CD8-positive, alpha-beta memory T cell (primary cell): ENCODE results near the gene MSMP. TPM values are rescaled to one million over a fixed set of nuclear protein-coding genes. Genes with fewer than 3 reads are reported as not detected.

ENCODE experiments used
- CTCF ChIA-PET: fragments of 350-600 bp; sonication (Branson Sonifier 250); formaldehyde crosslinking; loops from one replicate; lab custom pipeline; 2021; ENCODE audit warnings: antibody characterized with exemption; lab: Charles Lee
- POLR2A ChIA-PET: fragments of 350-600 bp; sonication (Branson Sonifier 250); formaldehyde crosslinking; loops from one replicate; lab custom pipeline; 2021; ENCODE audit warnings: antibody characterized with exemption; lab: Charles Lee
- DNase-seq, 5 donors: peaks; one replicate each; pipeline versions ENCODE4 v3.0.0 to v3.0.0-alpha.2; 2020 to 2022; ENCODE audit warnings: mixed read lengths in 1 of 5
- H3K27ac ChIP-seq: one replicate; pipeline ENCODE4 v1.7.0; 2013; ENCODE audit warnings: low read depth, mild to moderate bottlenecking, low read length, moderate library complexity
- H3K27me3 ChIP-seq: 2 replicates; pipeline ENCODE4 v1.7.0; 2013; ENCODE audit warnings: low read length, mild to moderate bottlenecking; ENCODE audit not compliant: insufficient read depth, poor library complexity, severe bottlenecking
- H3K36me3 ChIP-seq: 2 replicates; pipeline ENCODE4 v1.7.0; 2013; ENCODE audit warnings: mild to moderate bottlenecking, low read length, moderate library complexity; ENCODE audit not compliant: insufficient read depth
- H3K4me1 ChIP-seq: 2 replicates; pipeline ENCODE4 v1.7.0; 2013; ENCODE audit warnings: mild to moderate bottlenecking, low read length, moderate library complexity; ENCODE audit not compliant: insufficient read depth
- H3K4me3 ChIP-seq: 2 replicates; pipeline ENCODE4 v1.7.0; 2013; ENCODE audit warnings: mild to moderate bottlenecking, low read length
- H3K9me3 ChIP-seq: 2 replicates; pipeline ENCODE4 v1.7.0; 2013; ENCODE audit warnings: mild to moderate bottlenecking, low read length
- H3K27ac Mint-ChIP-seq, 8 donors: one replicate each; pipeline ENCODE4 v1.8.0; 2020 to 2021; ENCODE audit warnings: mixed read lengths in 8 of 8, mild to moderate bottlenecking in 6 of 8, inconsistent platforms in 3 of 8, moderate library complexity in 3 of 8
- H3K27me3 Mint-ChIP-seq, 2 donors: one replicate each; pipeline ENCODE4 v1.8.0; 2020 to 2021; ENCODE audit warnings: mixed read lengths in 2 of 2, mild to moderate bottlenecking in 1 of 2, moderate library complexity in 1 of 2
- H3K36me3 Mint-ChIP-seq, 3 donors: one replicate each; pipeline ENCODE4 v1.8.0; 2020 to 2021; ENCODE audit warnings: mixed read lengths in 3 of 3, inconsistent platforms in 1 of 3, mild to moderate bottlenecking in 1 of 3
- H3K4me1 Mint-ChIP-seq, 3 donors: one replicate each; pipeline ENCODE4 v1.8.0; 2020 to 2021; ENCODE audit warnings: mixed read lengths in 3 of 3, inconsistent platforms in 1 of 3, mild to moderate bottlenecking in 1 of 3
- H3K4me3 Mint-ChIP-seq, 7 donors: one replicate each; pipeline ENCODE4 v1.8.0; 2020 to 2021; ENCODE audit warnings: mixed read lengths in 7 of 7, mild to moderate bottlenecking in 6 of 7, moderate library complexity in 4 of 7, inconsistent platforms in 2 of 7
- H3K9me3 Mint-ChIP-seq, 5 donors: one replicate each; pipeline ENCODE4 v1.8.0; 2020 to 2022; ENCODE audit warnings: mixed read lengths in 5 of 5, mild to moderate bottlenecking in 3 of 5, moderate library complexity in 2 of 5, inconsistent platforms in 1 of 5
- polyA plus RNA-seq: library from polyadenylated mRNA; unstranded; fragments of 300-500 nt; fragmentation: Illumina TruSeq; gene quantifications from one replicate; pipeline ENCODE4 v1.2.3, GENCODE V29; 2021
- total RNA-seq, 2 experiments: library from RNA; stranded (reverse); gene quantifications; one replicate each; pipeline ENCODE4 v1.2.3, GENCODE V29; 2021

MSMP gene
- total and polyA plus RNA-seq, 3 experiments from 2014 or later = 0.51 to 0.63 TPM; not detected in 1

DNA sequence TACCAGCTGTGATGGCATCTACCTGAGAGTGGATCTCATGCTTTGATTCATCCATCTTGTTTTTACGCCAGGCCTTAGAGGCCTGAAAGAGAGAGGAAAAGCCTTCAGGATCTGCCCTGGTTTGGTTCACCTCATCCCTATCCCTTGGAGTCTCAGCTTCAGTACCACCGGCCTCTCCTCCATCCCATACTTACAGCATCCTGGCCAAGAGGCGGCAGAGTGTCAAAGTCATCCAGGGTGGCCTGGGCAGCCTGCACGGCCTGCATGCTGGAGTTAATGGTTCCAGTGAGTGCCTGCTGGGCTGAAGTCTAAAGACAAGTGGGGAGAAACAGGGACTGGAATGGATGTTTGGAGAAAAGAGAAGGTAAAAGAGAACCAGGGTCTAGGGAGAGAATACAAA, 34.5 kb downstream of the MSMP start:
- POLR2A ChIA-PET = no interaction called here
- Histone ChIP-seq H3K9me3 (no peaks in the 10 kb centered on the region), H3K4me3 (no peak overlapping the region), H3K27ac (no peak overlapping the region), H3K4me1 (no peaks in the 10 kb centered on the region), H3K27me3 (no peaks in the 10 kb centered on the region), H3K36me3 (peaks cover 98% of the 10 kb centered on the region)
- H3K36me3 Mint-ChIP-seq = peaks cover 13 to 98% (median 30%) of the 10 kb centered on the region in 3 donors
- DNase-seq = no peak
- peak overlapping the region in 3 of 8 donors; percentile 45 to 76 (median 69) for H3K27ac Mint-ChIP-seq
- peaks cover 2 to 12% (median 3%) of the 10 kb centered on the region in 3 donors for H3K4me1 Mint-ChIP-seq
- no peaks in the 10 kb centered on the region for H3K27me3 Mint-ChIP-seq
- H3K4me3 Mint-ChIP-seq = no peak overlapping the region
- H3K9me3 Mint-ChIP-seq = no peaks in the 10 kb centered on the region
- CTCF ChIA-PET = interaction anchor here (1.5 kb wide), 1 partner anchor 8 kb away, joined by 3 read pairs; no protein-coding TSS in a partner anchor

DNA sequence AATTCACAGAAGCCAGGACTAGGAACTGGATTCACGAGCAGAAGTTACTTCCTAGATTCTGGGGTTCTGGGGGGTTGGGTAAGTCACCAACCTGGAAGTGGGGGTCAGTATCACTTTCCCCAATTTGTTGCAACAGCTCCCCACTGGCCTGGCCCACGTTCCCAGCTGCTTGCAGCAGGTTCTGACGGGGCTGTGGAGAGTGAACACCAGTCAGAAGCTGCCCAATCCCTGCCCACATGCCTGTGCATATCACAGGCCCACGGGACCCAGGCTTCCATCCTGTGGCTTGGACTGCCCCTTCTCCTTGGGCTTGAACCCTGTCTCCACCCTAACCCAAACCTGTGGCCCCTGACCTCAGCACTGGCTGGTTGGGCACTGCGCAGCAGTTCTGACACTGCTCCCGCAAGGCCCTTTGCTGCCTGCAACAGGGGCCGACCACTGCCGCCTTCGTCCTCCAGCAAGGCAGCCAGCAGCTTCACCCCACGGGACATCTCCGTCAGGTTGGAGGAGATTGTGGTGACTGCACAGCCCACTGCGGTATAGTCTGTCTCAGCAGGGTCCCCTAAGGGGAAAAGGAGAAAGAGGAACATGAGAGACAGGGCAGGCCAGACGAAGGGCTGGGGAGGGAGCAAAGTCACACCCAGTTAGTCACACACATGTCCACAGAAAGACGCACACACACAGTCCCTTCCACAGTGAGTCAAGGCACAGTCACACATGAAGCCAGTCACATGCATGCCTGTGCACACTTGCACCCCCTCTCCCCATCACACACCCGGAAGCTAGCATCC, 35.2 kb downstream of the MSMP start:
- DNase-seq = no peak
- Histone ChIP-seq H3K9me3 (no peaks in the 10 kb centered on the region), H3K27ac (no peak overlapping the region), H3K4me3 (no peak overlapping the region), H3K27me3 (no peaks in the 10 kb centered on the region), H3K4me1 (no peaks in the 10 kb centered on the region), H3K36me3 (peaks cover 98% of the 10 kb centered on the region)
- ChIA-PET POLR2A (no interaction called here), CTCF (interaction anchor here (1.5 to 2.5 kb wide), 2 partner anchors 9 to 22 kb away, joined by 3 to 15 read pairs; no protein-coding TSS in a partner anchor)
- Mint-ChIP-seq H3K27me3 (no peaks in the 10 kb centered on the region), H3K4me3 (no peak overlapping the region), H3K27ac (peak overlapping the region in 1 of 8 donors; percentile 21), H3K4me1 (peaks cover 0 to 10% (median 2%) of the 10 kb centered on the region in 3 donors), H3K36me3 (peaks cover 13 to 98% (median 28%) of the 10 kb centered on the region in 3 donors), H3K9me3 (no peaks in the 10 kb centered on the region)

DNA sequence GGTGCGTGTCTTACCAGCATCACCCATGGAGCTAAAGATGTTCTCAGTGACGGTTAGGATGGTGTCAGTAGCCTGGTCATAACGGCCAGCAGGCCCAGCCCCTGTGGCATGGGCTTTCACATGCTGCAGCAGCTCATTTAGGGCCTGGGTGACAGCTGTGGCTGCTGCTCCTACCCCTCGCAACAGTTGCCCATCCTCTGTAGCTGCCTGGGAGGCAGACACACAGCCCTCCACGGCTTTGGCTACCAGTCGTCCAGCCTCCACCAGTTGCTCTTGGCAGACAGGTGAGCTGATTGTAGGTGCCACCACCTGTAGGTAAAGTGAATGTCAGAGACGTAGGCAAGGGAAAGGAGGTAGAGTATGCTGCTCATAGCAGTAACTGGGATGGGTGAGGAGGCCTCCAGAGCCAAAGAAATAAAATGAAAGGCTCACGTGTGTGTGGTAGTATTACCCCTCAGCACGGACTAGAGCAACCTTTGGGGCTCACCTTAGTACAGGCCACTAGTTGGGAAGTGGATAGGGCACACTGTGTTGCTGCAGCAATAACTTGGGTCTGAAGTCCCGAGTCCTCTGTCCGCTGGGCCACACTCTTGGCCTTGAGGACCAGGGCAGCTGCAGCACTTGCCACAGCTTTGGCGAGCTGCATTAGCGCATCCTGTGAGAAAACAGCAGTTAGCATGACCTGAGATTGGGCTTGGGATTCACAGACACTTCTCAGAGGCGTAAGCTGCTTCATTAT, 36.8 kb downstream of the MSMP start:
- H3K27ac Mint-ChIP-seq = peak overlapping the region in 1 of 8 donors; percentile 26
- Histone ChIP-seq H3K4me3 (no peak overlapping the region), H3K27ac (no peak overlapping the region), H3K36me3 (peaks cover 94% of the 10 kb centered on the region), H3K27me3 (no peaks in the 10 kb centered on the region), H3K4me1 (no peaks in the 10 kb centered on the region), H3K9me3 (no peaks in the 10 kb centered on the region)
- no peaks in the 10 kb centered on the region for H3K9me3 Mint-ChIP-seq
- H3K36me3 Mint-ChIP-seq = peaks cover 13 to 97% (median 30%) of the 10 kb centered on the region in 3 donors
- ChIA-PET POLR2A (no interaction called here), CTCF (interaction anchor here (0.6 to 2.5 kb wide), 4 partner anchors 9 to 53 kb away, joined by 3 to 15 read pairs (median 3); partner anchors contain the start of genes CREB3 and TLN1)
- H3K4me3 Mint-ChIP-seq = no peak overlapping the region
- peaks cover 0 to 9% (median 2%) of the 10 kb centered on the region in 3 donors for H3K4me1 Mint-ChIP-seq
- DNase-seq = no peak
- no peaks in the 10 kb centered on the region for H3K27me3 Mint-ChIP-seq

DNA sequence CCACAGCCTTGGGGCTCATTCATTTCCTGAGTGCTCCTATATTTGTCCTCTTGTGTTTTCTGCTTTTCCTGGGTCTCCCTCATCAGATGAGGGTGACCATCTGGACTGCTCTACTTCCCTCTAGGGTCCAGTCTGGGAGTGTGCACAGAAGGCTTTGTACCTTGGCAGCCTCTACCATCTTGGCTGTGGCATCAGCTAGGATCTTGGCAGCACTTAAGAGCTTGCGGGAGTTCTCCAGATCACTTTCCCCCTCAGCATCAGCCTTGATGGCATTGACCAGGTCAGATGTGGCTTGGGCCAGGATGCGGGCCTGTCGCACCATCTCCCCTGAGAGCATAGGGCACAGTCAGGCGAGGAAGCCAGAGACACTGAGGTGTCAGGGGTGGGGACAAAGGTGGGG, 37.8 kb downstream of the MSMP start:
- Mint-ChIP-seq H3K27me3 (no peaks in the 10 kb centered on the region), H3K9me3 (no peaks in the 10 kb centered on the region), H3K4me3 (no peak overlapping the region), H3K27ac (peak overlapping the region in 7 of 8 donors; percentile 29 to 92 (median 72)), H3K36me3 (peaks cover 7 to 97% (median 20%) of the 10 kb centered on the region in 3 donors), H3K4me1 (no peaks in the 10 kb centered on the region)
- Histone ChIP-seq H3K27me3 (no peaks in the 10 kb centered on the region), H3K4me3 (no peak overlapping the region), H3K27ac (no peak overlapping the region), H3K36me3 (peaks cover 94% of the 10 kb centered on the region), H3K9me3 (no peaks in the 10 kb centered on the region), H3K4me1 (no peaks in the 10 kb centered on the region)
- no peak for DNase-seq
- ChIA-PET CTCF (interaction anchor here (0.7 to 2.5 kb wide), 5 partner anchors 10 to 55 kb away, joined by 3 to 15 read pairs (median 3); no protein-coding TSS in a partner anchor), POLR2A (interaction anchor here (0.5 kb wide), 1 partner anchor 179 kb away, joined by 6 read pairs; no protein-coding TSS in a partner anchor)

DNA sequence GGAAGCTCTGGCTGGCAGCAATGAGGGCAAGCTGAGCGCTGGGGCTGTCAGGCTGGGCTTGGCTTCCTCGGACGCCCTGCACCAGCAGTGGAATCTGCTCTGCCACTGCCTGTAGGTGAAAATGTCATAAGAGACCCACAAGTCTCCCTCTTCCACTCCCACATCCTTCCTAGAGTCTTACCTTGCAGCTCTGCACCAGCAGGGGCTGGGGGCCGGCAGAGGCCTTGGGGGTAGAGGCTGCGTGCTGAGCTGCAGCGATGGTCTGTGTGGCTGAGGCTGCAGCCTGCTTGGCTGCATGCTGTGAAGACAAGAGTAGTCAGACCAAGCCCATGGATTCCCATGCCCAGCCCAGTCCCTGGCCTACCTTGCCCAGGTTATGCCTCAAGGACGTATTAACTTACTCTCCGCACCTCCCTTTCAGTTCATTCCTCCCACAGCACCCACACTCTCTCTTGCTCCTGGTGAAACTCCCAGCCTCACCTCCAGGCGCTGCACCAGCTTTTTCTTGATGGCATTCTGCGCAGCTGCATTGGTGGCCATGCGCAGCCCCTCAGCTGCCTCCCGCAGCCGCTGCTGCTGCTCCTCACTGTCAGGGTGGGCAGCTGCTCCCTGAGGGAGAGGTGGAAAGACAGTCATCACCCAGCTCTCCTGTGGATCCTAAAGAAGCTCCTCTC, 39.4 kb downstream of the MSMP start:
- Mint-ChIP-seq H3K36me3 (peaks cover 14 to 94% (median 21%) of the 10 kb centered on the region in 3 donors), H3K9me3 (no peaks in the 10 kb centered on the region), H3K4me3 (no peak overlapping the region), H3K27me3 (no peaks in the 10 kb centered on the region), H3K4me1 (no peaks in the 10 kb centered on the region), H3K27ac (peak overlapping the region in 4 of 8 donors; percentile 7 to 75 (median 62))
- POLR2A ChIA-PET = no interaction called here
- Histone ChIP-seq H3K27me3 (no peaks in the 10 kb centered on the region), H3K4me3 (no peak overlapping the region), H3K4me1 (no peaks in the 10 kb centered on the region), H3K27ac (no peak overlapping the region), H3K9me3 (no peaks in the 10 kb centered on the region), H3K36me3 (peaks cover 90% of the 10 kb centered on the region)
- no peak for DNase-seq
- CTCF ChIA-PET = interaction anchor here (0.8 to 5.5 kb wide), 3 partner anchors 13 to 46 kb away, joined by 3 to 40 read pairs (median 3); no protein-coding TSS in a partner anchor

DNA sequence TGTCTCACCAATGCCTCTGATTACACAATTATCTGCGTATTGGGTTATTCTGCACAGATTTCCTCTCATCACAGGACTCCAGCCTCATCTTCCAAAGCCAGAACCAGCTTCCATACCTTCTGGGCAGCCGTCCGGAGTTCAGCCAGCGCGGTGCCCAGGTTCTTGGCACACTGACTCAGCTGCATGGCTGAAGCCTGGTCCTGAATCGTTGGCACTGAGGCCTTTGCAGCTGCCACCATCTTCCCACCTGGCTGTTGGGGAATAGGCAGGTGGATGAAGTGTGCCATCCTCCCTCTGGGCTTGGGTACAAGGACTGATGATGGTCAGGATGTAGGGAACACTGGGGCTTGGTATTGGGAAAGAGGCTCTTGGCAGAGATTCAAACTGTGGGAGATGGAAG, 40.0 kb downstream of the MSMP start:
- H3K4me3 ChIP-seq = no peak overlapping the region
- no peaks in the 10 kb centered on the region for H3K27me3 ChIP-seq
- Mint-ChIP-seq H3K27me3 (no peaks in the 10 kb centered on the region), H3K27ac (peak overlapping the region in 5 of 8 donors; percentile 6 to 70 (median 51)), H3K36me3 (peaks cover 14 to 91% (median 18%) of the 10 kb centered on the region in 3 donors), H3K4me1 (no peaks in the 10 kb centered on the region), H3K4me3 (no peak overlapping the region), H3K9me3 (no peaks in the 10 kb centered on the region)
- POLR2A ChIA-PET = no interaction called here
- no peak overlapping the region for H3K27ac ChIP-seq
- H3K36me3 ChIP-seq = peaks cover 88% of the 10 kb centered on the region
- CTCF ChIA-PET = interaction anchor here (5.5 kb wide), 1 partner anchor 18 kb away, joined by 40 read pairs; no protein-coding TSS in a partner anchor
- DNase-seq = no peak
- no peaks in the 10 kb centered on the region for H3K4me1 ChIP-seq
- no peaks in the 10 kb centered on the region for H3K9me3 ChIP-seq

DNA sequence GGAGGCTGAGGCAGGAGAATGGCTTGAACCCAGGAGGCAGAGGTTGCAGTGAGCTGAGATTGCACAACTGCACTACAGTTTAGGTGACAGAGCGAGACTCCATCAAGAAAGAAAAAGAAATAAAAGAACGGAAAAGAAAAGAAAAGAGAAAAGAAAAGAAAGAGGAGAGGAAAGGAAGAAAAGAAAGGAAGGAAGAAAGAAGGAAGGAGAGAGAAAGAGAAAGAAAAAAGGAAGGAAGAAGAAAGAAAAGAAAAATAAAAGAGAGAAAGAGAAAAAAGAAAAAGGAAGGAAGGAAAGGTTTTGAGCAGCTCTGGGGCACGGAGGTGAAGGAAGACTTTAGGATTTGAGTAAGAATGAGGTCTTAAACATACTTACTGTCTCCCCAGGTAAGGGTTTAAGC, 40.5 kb downstream of the MSMP start:
- peaks cover 0 to 3% (median 0%) of the 10 kb centered on the region in 3 donors for H3K4me1 Mint-ChIP-seq
- H3K36me3 Mint-ChIP-seq = peaks cover 14 to 91% (median 20%) of the 10 kb centered on the region in 3 donors
- Histone ChIP-seq H3K4me3 (no peak overlapping the region), H3K9me3 (no peaks in the 10 kb centered on the region), H3K4me1 (no peaks in the 10 kb centered on the region), H3K27ac (no peak overlapping the region), H3K36me3 (peaks cover 88% of the 10 kb centered on the region), H3K27me3 (no peaks in the 10 kb centered on the region)
- no peaks in the 10 kb centered on the region for H3K9me3 Mint-ChIP-seq
- H3K27me3 Mint-ChIP-seq = no peaks in the 10 kb centered on the region
- no peak for DNase-seq
- H3K27ac Mint-ChIP-seq = peak overlapping the region in 1 of 8 donors; percentile 17
- no peak overlapping the region for H3K4me3 Mint-ChIP-seq
- ChIA-PET POLR2A (no interaction called here), CTCF (interaction anchor here (5.5 kb wide), 1 partner anchor 17 kb away, joined by 40 read pairs; no protein-coding TSS in a partner anchor)
